GM21390 (cell line): ENCODE data around the gene BAIAP2.

Source experiments
- ATAC-seq: cut with Tn5 transposase; IDR thresholded peaks from one replicate; pipeline ENCODE4 v1.9.1; 2021; ENCODE audit not compliant: unreplicated experiment

Gene BAIAP2

DNA sequence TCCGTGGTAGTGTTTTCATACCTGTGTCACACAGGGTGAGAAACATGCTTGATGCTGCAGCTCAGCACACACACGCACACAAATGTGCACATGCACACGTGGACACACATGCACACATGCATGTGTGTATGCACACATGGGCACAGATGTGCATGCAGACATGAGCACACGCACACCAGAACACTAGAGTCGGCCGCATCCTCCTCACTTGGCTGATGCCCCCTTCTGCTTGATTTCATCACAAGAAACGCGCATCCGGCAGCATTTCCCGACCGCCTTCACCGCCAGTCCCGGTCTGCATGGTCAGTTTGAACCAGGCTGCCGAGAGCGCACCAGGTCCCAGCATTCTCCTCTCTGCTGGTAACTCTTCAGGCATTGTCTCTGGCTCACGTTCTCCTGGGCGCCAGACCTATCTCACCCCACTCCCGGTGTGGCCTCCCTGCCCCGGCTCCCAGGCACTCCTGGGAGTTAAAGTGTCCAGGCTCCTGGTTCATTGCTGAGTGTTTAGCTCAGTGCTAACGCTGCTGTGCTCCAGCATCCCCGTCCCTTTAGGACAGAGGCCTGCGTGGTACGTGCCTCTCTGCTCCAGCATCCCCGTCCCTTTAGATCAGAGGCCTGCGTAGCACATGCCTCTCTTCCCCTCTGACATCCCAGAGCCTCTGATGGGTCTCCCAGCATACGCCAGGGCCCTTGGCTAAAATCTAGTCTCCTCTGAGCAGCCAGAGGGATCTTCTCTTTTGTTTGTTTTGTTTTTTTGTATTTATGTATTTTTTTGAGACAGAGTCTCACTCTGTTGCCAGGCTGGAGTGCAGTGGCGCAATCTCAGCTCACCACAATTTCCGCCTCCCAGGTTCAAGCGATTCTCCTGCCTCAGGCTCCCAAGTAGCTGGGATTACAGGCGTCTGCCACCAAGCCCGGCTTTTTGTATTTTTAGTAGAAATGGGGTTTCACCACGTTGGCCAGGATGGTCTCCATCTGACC is 16.0 kb downstream of the BAIAP2 start:
- ATAC-seq, result no peak

DNA sequence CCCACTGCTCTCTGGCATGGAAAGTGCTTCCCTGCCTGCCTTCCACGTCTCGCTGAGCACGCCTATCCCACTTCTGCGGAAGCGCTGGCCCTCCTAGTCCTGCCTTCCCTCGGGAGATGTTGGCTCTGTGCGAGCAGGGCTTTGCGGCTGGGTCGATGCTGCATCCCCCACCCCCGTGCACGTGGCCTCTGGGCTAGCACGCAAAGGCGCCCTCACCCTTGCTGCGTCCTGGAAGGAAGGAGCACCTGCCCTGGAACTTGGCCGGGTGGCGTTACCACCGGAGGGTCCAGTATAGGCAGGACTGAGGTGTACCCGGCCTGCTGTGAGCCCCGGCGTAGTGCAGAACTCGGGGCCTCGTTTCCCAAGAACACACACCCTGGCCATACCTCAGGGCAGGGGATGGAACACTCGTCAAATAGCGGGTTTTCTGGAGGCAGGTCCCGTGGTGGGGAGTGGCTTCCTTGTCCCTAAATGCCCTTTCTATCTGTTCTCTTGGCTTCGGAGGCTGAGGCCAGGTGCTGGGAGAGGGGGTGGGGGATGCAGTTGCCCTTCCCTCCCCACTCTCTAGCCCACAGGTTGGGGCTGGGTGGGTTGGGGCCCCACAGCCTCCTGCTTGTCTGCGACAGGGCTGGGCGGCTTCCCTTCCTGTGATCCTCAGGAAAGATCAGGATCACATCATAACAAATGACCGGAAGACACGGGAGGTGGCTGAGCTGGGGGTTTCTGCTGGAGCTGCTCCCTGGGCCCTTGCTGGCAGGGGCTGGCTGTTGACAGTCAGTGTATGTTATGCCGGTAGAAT is 17.4 kb downstream of the BAIAP2 start:
- ATAC-seq, result no peak

DNA sequence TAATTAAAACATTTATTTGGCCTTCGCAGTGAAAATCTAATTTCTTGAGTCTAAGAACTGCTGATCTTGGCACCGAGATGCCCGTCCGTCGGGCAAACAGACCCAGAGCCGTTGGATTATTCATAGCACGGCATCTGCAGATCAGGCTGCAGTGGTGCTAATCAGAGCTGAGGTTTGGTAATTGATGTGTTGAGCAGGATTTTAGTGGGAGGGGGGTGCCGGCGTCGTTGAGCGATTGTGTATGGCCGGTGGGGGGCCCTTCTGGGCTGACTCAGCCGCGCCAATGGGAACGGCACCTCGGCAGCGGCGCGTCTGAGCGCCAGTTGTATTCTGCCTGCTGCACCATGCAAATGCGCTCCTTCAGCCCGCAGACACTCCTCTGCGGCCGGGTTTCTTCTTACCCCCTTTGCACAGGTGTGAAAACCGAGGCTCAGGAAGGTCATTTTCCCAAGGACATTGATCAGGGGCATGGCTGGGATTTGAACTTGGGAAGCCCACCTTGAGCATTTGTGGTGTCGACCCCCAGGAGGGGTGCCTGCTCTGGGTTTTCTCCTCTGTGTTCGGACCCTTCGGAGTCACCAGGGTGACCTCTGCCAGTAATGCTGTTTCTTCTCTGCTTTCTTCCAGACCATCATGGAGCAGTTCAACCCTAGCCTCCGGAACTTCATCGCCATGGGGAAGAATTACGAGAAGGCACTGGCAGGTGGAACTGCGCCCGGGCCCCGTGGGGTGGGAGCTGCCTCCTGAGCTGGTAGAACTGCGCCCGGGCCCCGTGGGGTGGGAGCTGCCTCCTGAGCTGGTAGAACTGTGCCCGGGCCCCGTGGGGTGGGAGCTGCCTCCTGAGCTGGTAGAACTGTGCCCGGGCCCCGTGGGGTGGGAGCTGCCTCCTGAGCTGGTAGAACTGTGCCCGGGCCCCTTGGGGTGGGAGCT is 18.4 kb downstream of the BAIAP2 start:
- no peak for ATAC-seq

DNA sequence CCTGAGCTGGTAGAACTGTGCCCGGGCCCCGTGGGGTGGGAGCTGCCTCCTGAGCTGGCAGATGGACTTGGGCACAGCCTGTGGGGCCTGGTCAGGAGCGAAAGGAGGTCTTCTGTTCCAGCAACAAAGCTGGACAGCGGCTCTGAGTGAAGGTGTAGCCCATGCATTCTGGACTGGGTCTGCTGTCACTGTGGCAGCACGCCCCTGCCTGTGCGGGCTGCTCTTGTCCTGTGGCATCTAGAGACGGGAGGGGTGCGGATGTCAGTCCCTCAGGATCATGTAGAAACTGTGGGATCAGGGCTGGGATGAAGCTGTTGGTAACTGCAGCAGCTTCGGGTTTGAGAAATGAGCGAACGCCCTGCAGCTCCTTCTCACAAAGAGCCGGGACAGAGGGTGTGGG is 19.4 kb downstream of the BAIAP2 start:
- ATAC-seq, result no peak

DNA sequence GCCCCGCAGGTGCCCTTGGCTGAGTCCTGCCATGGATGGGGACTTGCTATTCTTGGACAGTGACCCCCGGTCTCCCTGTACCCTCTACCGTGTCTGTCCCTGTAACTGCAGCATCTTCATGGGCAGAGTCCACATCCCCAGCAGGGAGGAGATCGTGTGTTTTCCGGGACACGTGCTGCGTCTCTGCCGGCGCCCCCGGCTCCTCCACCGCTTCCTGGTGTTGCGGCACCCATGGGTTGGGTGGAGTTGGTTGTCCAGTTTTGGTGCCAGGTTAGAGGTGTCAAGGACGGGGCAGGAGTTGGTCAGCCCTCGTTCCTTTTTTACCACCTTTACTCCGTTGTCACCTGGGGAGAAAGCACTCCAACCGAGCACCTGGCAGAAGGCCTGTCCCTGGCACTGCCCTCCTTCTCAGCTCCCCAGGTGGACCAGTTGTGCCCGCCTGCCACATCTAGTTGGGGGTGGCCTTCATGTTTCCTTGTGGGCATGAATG is 20.0 kb downstream of the BAIAP2 start:
- no peak for ATAC-seq

DNA sequence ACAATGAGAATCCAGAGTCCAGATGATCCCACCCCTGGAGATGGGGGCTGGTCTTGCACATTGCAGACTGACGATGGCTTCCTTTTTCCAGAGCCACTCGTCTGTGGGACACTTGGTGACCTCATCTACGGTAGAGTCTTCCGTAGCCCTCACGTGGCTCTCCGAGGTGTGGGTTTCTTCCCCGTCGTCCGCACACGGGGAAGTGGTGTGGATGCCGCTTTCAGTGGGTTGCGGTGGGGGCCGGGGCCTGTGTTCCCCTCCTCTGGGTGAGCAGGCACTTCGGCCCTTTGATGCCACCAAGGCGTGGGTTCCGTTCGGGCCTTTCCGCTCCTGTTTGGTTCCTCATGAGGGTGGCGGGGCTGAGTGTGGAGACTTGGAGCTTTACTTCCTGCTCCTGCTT is 21.4 kb downstream of the BAIAP2 start:
- no peak for ATAC-seq

DNA sequence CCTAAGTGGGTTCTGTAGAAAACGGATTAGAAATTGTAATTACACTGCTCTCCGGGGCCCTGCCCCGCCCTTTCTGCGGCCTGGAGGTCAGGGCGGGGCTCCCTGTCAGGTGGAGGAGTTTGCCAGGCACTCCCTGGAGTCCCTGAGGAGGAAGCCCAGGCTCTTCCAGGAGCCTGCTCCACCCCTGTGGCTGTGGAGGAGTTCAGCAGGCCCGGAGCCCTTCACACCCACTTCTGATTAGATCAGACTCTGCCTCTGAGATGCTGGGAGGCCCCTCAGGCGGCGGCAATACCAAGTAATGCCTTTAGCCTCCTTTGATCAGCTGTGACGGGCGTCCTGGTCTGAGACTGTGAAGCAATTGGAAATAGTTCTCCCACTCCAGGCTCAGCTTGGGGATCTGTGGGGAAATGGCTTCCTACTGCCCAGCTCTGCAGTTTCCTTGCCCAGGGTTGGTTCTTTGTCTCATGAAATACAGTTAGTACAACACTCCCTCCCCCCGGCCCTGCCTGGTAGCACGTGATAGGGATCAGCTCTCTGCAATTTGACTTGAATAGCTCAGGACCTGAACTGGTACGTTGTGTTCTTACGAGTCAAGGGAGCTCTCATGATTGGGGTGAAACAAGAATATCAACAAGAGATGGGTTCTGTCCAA is 22.3 kb downstream of the BAIAP2 start:
- no peak for ATAC-seq

DNA sequence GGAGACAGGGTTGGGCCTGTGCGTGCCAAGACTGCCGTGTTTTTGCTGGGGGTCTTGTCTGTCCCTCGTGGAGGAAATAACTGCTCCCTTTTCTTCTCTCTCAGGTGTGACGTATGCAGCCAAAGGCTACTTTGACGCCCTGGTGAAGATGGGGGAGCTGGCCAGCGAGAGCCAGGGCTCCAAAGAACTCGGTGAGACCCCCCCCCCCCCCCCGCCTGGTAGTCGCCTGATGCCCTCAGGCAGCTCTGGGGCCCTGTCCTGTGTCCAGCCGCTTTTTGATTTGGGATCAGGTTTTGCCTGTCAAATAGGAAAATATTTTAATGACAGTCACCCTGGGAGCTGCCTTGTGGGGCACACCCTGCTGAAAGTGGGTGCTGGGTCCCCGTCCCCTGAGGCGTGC is 22.8 kb downstream of the BAIAP2 start:
- no peak for ATAC-seq

DNA sequence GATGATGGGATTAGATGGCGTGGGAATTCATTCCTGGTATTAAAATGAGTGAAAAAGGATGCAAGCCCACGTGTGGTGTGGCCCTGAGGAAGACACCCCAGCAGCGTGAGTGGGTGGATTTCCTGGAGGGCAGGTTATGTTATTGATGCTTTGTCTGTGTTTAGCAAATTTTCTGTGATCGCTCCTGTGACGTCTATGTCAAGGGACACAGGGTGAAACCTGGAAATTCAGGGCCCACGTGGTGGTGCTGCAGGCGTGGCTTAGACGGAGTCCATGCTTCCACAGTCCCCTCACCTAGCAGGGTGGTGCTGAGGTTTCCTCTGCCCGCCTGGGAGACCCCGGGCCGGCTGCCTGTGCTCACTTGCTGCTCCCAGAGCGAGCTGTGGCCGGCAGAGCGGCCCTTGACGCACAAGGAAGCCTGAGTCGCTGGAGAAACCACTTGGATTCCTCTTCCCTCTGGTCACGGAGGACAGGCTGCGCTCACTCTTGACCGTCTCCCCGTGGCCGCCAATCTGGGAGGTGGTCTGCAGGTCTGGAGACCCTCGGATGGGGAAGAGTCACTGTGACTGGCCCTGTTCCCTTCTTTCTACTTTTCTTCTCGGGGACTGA is 23.4 kb downstream of the BAIAP2 start:
- no peak for ATAC-seq

DNA sequence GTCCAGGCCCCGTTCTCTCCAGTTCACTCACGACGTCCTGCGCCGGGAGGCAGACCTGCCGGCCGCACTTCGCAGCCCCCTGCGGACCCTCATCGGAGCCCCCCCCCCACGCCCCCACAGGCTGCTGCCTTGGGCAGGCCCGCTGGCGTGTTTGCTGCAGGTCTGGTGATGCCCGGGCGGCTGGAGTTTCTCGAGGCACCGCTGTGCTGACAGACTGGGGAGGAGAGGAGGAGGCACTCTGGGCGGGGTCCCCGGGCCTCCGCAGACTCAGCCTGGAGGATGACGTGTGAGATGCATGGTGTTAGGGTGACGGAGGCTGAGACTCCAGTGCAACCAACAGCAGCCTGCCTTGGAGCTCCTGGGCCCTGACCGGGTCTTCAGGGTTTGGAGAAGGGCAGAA is 24.1 kb downstream of the BAIAP2 start:
- ATAC-seq, result no peak

DNA sequence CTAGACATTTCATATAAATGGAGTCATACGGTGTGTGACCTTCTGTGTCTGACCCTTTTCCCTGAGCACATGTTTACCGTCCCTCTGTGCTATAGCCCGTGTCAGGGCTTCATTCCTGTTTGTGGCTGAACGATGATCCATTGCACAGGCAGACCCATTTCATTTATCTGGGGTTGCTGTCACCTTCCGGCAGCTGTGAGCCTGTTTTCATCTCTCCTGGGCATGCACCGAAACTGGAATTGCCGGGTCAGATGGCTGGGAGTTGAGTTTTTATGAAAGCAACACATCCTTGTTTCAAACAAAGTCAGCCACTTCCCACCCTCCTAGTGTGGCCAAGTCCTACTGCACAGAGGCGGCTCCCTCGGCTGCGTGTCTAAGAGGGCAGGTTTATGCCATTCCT is 25.5 kb downstream of the BAIAP2 start:
- ATAC-seq, result no peak

DNA sequence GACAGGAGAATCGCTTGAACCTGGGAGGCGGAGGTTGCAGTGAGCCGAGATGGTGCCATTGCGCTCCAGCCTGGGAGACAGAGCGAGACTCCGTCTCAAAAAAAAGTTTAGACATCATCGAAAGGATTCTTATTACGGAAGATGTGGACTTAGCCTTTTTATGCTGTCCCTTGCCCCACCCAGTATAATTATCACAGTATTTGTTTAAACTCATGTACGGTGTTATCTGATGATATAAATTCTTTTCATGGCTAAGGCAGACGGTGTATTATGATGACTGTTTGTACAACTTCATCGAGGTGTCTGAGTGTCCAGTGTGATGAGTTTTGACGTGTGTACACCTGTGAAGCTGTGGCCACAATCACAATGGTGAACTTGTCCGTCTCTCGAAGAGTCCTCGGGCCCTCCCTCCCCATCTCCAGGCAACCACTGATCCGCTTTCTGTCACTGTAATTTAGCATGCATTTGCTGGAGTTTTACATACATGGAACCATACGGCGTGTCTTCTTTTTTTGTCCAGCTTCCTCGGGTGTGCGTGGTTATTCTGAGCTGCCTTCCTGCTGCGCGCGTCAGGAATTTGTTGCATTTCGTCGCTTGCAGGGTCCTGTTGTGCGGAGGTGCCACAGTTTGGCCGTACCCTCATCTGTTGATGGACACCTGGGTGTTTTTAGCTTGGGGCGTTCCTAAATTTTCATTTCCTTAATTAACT is 26.2 kb downstream of the BAIAP2 start:
- no peak for ATAC-seq

DNA sequence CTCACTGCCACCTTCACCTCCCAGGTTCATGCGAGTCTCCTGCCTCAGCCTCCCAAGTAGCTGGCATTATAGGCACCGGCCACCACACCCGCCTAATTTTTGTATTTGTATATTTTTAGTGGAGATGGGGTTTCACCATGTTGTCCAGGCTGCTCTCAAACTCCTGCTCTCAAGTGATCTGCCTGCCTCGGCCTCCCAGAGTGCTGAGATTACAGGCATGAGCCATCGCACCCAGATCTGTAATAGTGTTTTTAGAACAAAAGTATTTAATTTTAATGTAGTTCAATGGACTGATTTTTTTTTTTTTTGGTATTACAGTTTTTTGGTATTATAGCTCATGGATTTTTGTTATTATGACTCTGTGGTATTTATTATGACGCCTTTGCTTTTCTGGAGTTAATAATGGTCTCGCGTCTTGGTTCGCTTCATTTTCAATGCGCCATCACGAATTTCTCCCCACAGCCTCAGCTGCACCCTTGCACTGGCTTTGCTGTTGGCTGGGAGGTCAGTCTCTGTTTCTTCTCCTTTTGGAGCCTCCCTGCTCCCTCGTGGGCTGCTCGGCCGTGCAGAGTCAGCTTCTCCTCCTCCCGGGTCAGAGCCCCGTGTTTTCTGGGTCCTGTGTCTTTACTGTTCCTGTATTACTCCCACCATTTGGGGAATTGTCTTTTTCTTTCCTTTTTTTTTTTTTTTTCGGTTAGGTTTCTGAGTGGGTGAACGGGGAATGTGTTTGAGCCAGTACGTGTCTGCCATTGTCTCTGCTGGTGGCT is 27.2 kb downstream of the BAIAP2 start:
- no peak for ATAC-seq

DNA sequence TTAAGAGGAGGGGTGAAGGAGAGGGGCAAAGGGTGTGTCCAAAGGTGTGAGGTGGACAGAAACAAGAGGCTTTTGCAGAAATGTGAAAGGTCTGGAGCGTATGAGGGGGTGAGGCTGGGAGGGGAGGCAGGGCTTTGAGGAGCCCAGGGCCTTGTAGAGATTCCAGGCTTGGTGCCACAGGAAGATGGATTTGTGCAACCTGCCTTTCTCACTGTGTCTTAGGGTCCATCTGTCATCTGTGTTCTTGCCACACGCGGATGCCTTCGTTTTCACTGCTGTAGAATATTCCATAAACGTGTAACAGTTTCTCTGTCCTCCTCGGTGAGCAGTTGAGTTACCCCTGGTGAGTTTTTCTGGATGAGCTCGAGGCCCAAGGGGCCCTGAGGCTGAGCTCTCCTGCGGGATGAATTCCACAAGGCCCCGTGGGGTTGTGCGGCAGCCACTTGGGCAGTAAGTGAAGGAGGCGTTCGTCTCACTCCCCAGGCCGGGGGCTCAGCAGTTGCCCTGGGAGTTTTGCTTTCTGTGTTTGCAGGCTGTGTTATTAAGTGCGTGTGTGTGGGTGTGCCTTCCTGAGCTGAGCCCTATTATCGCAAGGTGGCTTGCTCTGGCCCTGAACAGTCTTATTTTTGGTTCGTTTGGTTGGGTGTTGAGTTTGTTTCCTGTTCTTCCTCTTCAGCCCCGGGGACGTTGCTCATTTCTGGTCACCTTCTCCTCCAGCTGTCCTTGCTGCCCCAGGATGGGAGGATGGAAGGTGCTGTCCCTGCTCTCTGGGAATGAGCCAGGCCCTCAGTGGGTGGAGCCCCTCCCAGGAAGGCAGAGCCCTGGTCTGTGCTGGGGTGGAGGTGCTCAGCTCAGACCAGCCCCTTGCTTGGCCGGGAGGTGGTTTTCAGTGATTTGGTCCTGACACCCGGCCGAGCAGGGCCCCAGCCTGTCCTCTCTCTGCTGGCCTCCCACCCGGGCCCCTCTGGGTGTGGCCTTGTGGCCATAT is 28.4 kb downstream of the BAIAP2 start:
- ATAC-seq, result no peak

DNA sequence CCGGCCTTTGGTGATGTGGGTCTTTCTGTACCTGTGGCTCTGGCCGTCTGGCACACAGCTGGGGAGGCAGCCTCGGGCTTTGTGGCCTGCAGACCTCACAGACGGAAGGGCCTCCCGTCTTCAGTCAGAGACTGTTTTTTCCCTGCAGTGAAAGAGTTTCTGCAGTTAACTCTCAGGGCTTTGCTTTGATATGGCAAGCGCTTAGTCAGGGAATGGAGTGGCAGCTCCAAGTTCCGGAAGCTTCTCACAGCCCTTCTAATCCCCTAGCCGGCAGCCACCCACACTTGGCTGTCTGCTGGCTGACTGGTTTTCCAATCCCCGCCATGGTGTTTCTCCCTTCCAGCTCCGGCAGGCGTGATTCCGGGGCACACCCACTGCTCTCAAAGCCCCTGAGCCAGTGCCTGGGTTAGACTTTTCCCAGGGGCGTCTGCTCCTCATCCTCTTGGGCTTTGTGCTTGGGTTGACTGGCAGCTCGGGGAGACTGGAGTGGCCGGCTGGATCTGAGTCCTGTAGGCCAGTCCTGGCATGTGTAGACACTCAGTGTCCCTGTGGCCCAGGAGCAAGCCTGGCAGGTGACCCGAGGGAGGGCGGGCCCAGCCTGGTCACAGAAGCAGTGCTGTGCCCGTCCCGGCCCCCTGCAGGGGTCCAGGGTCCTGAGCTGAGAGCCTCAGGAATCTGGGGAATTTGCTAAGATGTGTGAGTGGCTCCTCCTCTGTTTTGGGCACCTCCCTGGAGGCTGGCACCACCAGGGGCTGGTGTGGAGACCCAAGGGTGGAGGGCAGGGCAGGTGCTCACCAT is 29.9 kb downstream of the BAIAP2 start:
- ATAC-seq, result no peak

DNA sequence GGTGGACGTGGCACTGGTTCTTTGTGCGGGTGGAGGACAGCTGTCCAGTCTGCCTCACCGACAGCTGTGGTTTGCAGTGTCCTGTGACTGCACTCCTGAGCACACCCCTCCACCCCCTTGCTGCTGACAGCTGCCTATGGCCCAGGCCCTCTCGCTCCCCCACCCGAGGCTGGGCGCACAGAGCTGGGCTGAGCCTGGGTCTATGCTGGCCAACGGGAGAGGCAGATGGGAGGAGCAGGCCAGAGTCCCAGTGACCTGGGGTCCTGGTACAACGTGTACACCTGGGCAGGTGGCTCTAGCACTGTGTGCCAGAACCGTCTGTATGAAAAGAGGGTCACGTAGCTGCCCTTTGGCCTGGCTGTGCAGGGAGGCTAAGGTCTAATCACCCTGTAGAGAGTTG is 30.5 kb downstream of the BAIAP2 start:
- ATAC-seq, result no peak

DNA sequence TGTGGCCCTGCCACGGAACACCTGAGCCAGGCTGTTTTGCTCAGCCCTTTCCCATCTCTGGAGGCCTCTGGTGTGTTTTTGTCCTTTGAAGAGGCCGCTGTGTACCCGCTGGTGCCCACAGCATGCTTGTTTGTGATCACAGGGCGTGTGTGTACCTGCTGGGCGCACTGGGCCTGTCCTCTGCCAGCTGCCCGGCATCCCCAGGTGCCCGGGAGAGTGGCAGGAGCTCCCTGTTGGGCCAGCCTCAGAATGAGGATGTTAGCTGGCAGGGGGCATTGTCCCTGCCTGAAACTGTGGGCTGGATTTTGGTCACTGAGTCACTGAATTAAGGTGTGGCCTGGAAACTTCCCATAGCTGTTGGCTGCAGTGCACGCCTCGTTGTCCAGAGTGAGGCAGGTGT is 31.1 kb downstream of the BAIAP2 start:
- no peak for ATAC-seq
